KMS-11 (cell line): ENCODE data around the gene SERTM2.

ENCODE experiments used
- H2AFZ ChIP-seq: fragments of 200-600 bp; sonication (generic); 2 replicates; pipeline ENCODE4 v1.6.1; 2016; ENCODE audit warnings: antibody characterized with exemption, mixed run types, low read depth
- H3K27ac ChIP-seq: fragments of 200-600 bp; sonication (generic); 2 replicates; pipeline ENCODE4 v1.6.1; 2016; ENCODE audit warnings: mild to moderate bottlenecking, mixed run types
- H3K27me3 ChIP-seq: fragments of 200-600 bp; sonication (generic); 2 replicates; pipeline ENCODE4 v1.6.1; 2017; ENCODE audit warnings: mild to moderate bottlenecking, low read depth, mixed run types, moderate library complexity; ENCODE audit not compliant: insufficient read depth
- H3K36me3 ChIP-seq: fragments of 200-600 bp; sonication (generic); 2 replicates; pipeline ENCODE4 v1.6.1; 2017; ENCODE audit warnings: mild to moderate bottlenecking, mixed run types; ENCODE audit not compliant: insufficient read depth
- H3K4me1 ChIP-seq: fragments of 200-600 bp; sonication (generic); 2 replicates; pipeline ENCODE4 v1.6.1; 2016; ENCODE audit warnings: mild to moderate bottlenecking, low read depth, mixed run types; ENCODE audit not compliant: poor library complexity, severe bottlenecking
- H3K4me2 ChIP-seq: fragments of 200-600 bp; sonication (generic); 2 replicates; pipeline ENCODE4 v1.7.0; 2016; ENCODE audit warnings: mild to moderate bottlenecking, mixed run types
- H3K4me3 ChIP-seq: fragments of 200-600 bp; sonication (generic); IDR thresholded peaks from 2 replicates; pipeline ENCODE4 v1.6.1; 2017; ENCODE audit warnings: low read depth, low read length, mixed read lengths; ENCODE audit not compliant: insufficient read depth
- H3K79me2 ChIP-seq: fragments of 200-600 bp; sonication (generic); 2 replicates; pipeline ENCODE4 v1.6.1; 2016; ENCODE audit warnings: low read depth, mixed run types; ENCODE audit not compliant: insufficient read depth
- H3K9ac ChIP-seq: fragments of 200-600 bp; sonication (generic); 2 replicates; pipeline ENCODE4 v1.6.1; 2016; ENCODE audit warnings: mild to moderate bottlenecking, mixed run types
- H4K20me1 ChIP-seq: fragments of 200-600 bp; sonication (generic); 2 replicates; pipeline ENCODE4 v1.6.1; 2016; ENCODE audit warnings: mild to moderate bottlenecking, mixed run types; ENCODE audit not compliant: insufficient read depth
- CTCF ChIP-seq: fragments of 200-600 bp; sonication (generic); conservative IDR thresholded peaks from 2 replicates; pipeline ENCODE4 v1.6.1; 2017; ENCODE audit warnings: low read depth, mild to moderate bottlenecking, antibody characterized with exemption, low read length, moderate library complexity, mixed read lengths

The SERTM2 gene

GRCh38 chrX:111498538-111499103 lies 12.8 kb upstream of the SERTM2 start:
- no peaks in the 10 kb centered on the region for H3K79me2 ChIP-seq
- H3K9ac ChIP-seq = no peak overlapping the region
- TF ChIP-seq CTCF = no peak
- no peaks in the 10 kb centered on the region for H4K20me1 ChIP-seq
- no peak overlapping the region for H2AFZ ChIP-seq
- no peak overlapping the region for H3K4me2 ChIP-seq
- H3K36me3 ChIP-seq = no peaks in the 10 kb centered on the region
- no peak overlapping the region for H3K4me3 ChIP-seq
- no peak overlapping the region for H3K27ac ChIP-seq
- no peaks in the 10 kb centered on the region for H3K4me1 ChIP-seq
- H3K27me3 ChIP-seq = no peaks in the 10 kb centered on the region

- no peaks in the 10 kb centered on the region for H3K79me2 ChIP-seq
These were observed 7.9 kb upstream of the SERTM2 start for GRCh38 chrX:111503485-111503993.

GRCh38 chrX:111504941-111505340 lies 6.5 kb upstream of the SERTM2 start:
- Histone ChIP-seq H2AFZ (no peak overlapping the region), H3K4me1 (no peaks in the 10 kb centered on the region), H3K27ac (no peak overlapping the region), H3K27me3 (no peaks in the 10 kb centered on the region), H3K9ac (no peak overlapping the region), H3K4me3 (no peak overlapping the region), H3K79me2 (no peaks in the 10 kb centered on the region), H4K20me1 (no peaks in the 10 kb centered on the region), H3K36me3 (no peaks in the 10 kb centered on the region), H3K4me2 (no peak overlapping the region)
- TF ChIP-seq CTCF = no peak

More at GRCh38 chrX:111503485-111503993, 7.9 kb upstream of the SERTM2 start:
- no peaks in the 10 kb centered on the region for H3K36me3 ChIP-seq
- H4K20me1 ChIP-seq = no peaks in the 10 kb centered on the region
- H3K4me1 ChIP-seq = no peaks in the 10 kb centered on the region
- no peaks in the 10 kb centered on the region for H3K27me3 ChIP-seq
- no peak overlapping the region for H2AFZ ChIP-seq
- H3K4me3 ChIP-seq = no peak overlapping the region
- TF ChIP-seq CTCF = no peak
- H3K27ac ChIP-seq = no peak overlapping the region
- H3K9ac ChIP-seq = no peak overlapping the region
- H3K4me2 ChIP-seq = no peak overlapping the region

GRCh38 chrX:111505783-111506182 lies 5.7 kb upstream of the SERTM2 start:
- no peaks in the 10 kb centered on the region for H3K36me3 ChIP-seq

More at GRCh38 chrX:111505783-111506182, 5.7 kb upstream of the SERTM2 start:
- H3K4me2 ChIP-seq = no peak overlapping the region
- TF ChIP-seq CTCF = no peak
- H2AFZ ChIP-seq = no peak overlapping the region
- no peak overlapping the region for H3K4me3 ChIP-seq
- no peak overlapping the region for H3K27ac ChIP-seq
- H3K79me2 ChIP-seq = no peaks in the 10 kb centered on the region
- H3K9ac ChIP-seq = no peak overlapping the region
- no peaks in the 10 kb centered on the region for H3K4me1 ChIP-seq
- no peaks in the 10 kb centered on the region for H3K27me3 ChIP-seq
- H4K20me1 ChIP-seq = no peaks in the 10 kb centered on the region
